Esophagus muscularis mucosa (tissue), 4 donors: ENCODE data around the gene MAX. TPM values are rescaled to one million over a fixed set of nuclear protein-coding genes. Genes with fewer than 3 reads are reported as not detected.
"Not testable (repeated sequence)": the region's sequence is repeated elsewhere in the genome, so short reads cannot be mapped to it uniquely, and the experiment has no call there.

Experiments
- DNase-seq: peaks from one replicate; pipeline ENCODE4 v3.0.0-alpha.2; 2017; ENCODE audit errors: extremely low spot score
- H3K27ac ChIP-seq, 4 donors: fragments of 200-600 bp; sonication (generic); replicated peaks in 1 of 4; 1 replicate in 3 of 4; 2 replicates in 1 of 4; pipeline ENCODE4 v1.5.1; 2016 to 2019; ENCODE audit warnings: mild to moderate bottlenecking in 1 of 4
- H3K27me3 ChIP-seq, 4 donors: fragments of 200-600 bp; sonication (generic); one replicate each; pipeline versions ENCODE4 v1.5.1 to v1.6.0; 2016 to 2019
- H3K36me3 ChIP-seq, 4 donors: fragments of 200-600 bp; sonication (generic); one replicate each; pipeline ENCODE4 v1.5.1; 2016 to 2019
- H3K4me1 ChIP-seq, 4 donors: fragments of 200-600 bp; sonication (generic); one replicate each; pipeline ENCODE4 v1.5.1; 2016 to 2019
- H3K4me3 ChIP-seq, 4 donors: fragments of 200-600 bp; sonication (generic); 1 replicate in 2 of 4; 2 replicates in 2 of 4; pipeline ENCODE4 v1.5.1; 2016 to 2019; ENCODE audit warnings: mild to moderate bottlenecking in 4 of 4, moderate library complexity in 1 of 4
- H3K9me3 ChIP-seq, 4 donors: fragments of 200-600 bp; sonication (generic); 1 replicate in 3 of 4; 2 replicates in 1 of 4; pipeline ENCODE4 v1.5.1; 2016 to 2019
- CTCF ChIP-seq, 3 experiments: fragments of 200-600 bp in 2 of 3; fragments of 450-650 bp in 1 of 3; sonication (generic) in 2 of 3; IDR thresholded peaks; one replicate each; pipeline ENCODE4 v1.5.1; 2017 to 2019; ENCODE audit warnings: antibody characterized with exemption in 3 of 3, mild to moderate bottlenecking in 2 of 3, moderate library complexity in 1 of 3
- EP300 ChIP-seq: sonication (generic); formaldehyde crosslinking; IDR thresholded peaks from one replicate; pipeline ENCODE4 v1.6.1; 2017; ENCODE audit warnings: antibody characterized with exemption
- POLR2A ChIP-seq: fragments of 450-650 bp; IDR thresholded peaks from one replicate; pipeline ENCODE4 v1.6.1; 2017; ENCODE audit warnings: antibody characterized with exemption, moderate library complexity, mild to moderate bottlenecking, low read depth
- POLR2AphosphoS5 ChIP-seq, 2 donors: sonication (generic); formaldehyde crosslinking; IDR thresholded peaks; one replicate each; pipeline ENCODE4 v1.6.1; 2017; ENCODE audit warnings: antibody characterized with exemption in 2 of 2
- WGBS: methylation state at CpG from one replicate; pipeline ENCODE4 v1.1.5; 2018; 5-methylcytosine and 5-hydroxymethylcytosine counted together
- intact Hi-C: fragments of 100-400 bp; cut with DNase I; formaldehyde crosslinking; loops from one replicate; pipeline ENCODE4 v1.15.1; 2023
- total RNA-seq, 4 donors: library from RNA; depleted of rRNA; stranded (reverse); fragments of >200 nt; gene quantifications; one replicate each; pipeline versions ENCODE4 v1.1.0 to v1.2.1, GENCODE V29; 2016

MAX gene
- total RNA-seq, 4 donors from 2014 or later: 69.3 to 88.0 (median 77.4) TPM

- no peak for DNase-seq
- no peaks in the 10 kb centered on the region for H3K9me3 ChIP-seq
- no peak overlapping the region for H3K4me3 ChIP-seq
These were observed 67.3 kb downstream of the MAX start for GRCh38 chr14:65035049-65035448.

GRCh38 chr14:65034021-65034420 is 68.3 kb downstream of the MAX start:
- no peaks in the 10 kb centered on the region for H3K9me3 ChIP-seq
- H3K27ac ChIP-seq: no peak overlapping the region
- intact Hi-C loops: no loop called here
- 87% methylated on average over 4 of the region's 4 CpGs for WGBS
- TF ChIP-seq POLR2AphosphoS5 (IDR thresholded peaks at IDR 0.05) (no peak), POLR2A (no peak), CTCF (IDR thresholded peaks at IDR 0.05) (no peak), EP300 (no peak)
- peaks cover 4 to 44% (median 17%) of the 10 kb centered on the region in 4 donors for H3K36me3 ChIP-seq
- H3K4me3 ChIP-seq: no peak overlapping the region
- DNase-seq: no peak
- peaks cover 12 to 15% (median 13%) of the 10 kb centered on the region in 4 donors for H3K4me1 ChIP-seq
- H3K27me3 ChIP-seq: no peaks in the 10 kb centered on the region

More at GRCh38 chr14:65035049-65035448, 67.3 kb downstream of the MAX start:
- WGBS: 37% methylated on average over 4 of the region's 4 CpGs
- intact Hi-C loops: no loop called here
- peaks cover 12 to 15% (median 13%) of the 10 kb centered on the region in 4 donors for H3K4me1 ChIP-seq
- peaks cover 4 to 38% (median 14%) of the 10 kb centered on the region in 4 donors for H3K36me3 ChIP-seq
- no peaks in the 10 kb centered on the region for H3K27me3 ChIP-seq
- TF ChIP-seq POLR2A (no peak), POLR2AphosphoS5 (IDR thresholded peaks at IDR 0.05) (no peak), CTCF (IDR thresholded peaks at IDR 0.05) (no peak), EP300 (no peak)
- H3K27ac ChIP-seq: peak overlapping the region in 3 of 4 donors; percentile 25 to 56 (median 25)

GRCh38 chr14:65033181-65033580 is 69.1 kb downstream of the MAX start:
- intact Hi-C loops: no loop called here
- Histone ChIP-seq H3K9me3 (no peaks in the 10 kb centered on the region), H3K4me3 (no peak overlapping the region), H3K27me3 (no peaks in the 10 kb centered on the region), H3K4me1 (peaks cover 12 to 15% (median 13%) of the 10 kb centered on the region in 4 donors), H3K27ac (no peak overlapping the region), H3K36me3 (peaks cover 4 to 52% (median 20%) of the 10 kb centered on the region in 4 donors)
- TF ChIP-seq POLR2AphosphoS5 (IDR thresholded peaks at IDR 0.05) (no peak), POLR2A (no peak), CTCF (IDR thresholded peaks at IDR 0.05) (no peak), EP300 (no peak)
- 93% methylated on average over 3 of the region's 3 CpGs for WGBS
- no peak for DNase-seq

- Histone ChIP-seq H3K27me3 (no peaks in the 10 kb centered on the region), H3K27ac (no peak overlapping the region), H3K36me3 (peaks cover 11 to 61% (median 27%) of the 10 kb centered on the region in 4 donors), H3K9me3 (no peaks in the 10 kb centered on the region), H3K4me3 (no peak overlapping the region), H3K4me1 (peaks cover 12 to 15% (median 13%) of the 10 kb centered on the region in 4 donors)
- 88% methylated on average over 11 of the region's 11 CpGs for WGBS
- no peak for DNase-seq
- no peak for TF ChIP-seq POLR2A
- TF ChIP-seq CTCF (IDR thresholded peaks at IDR 0.05): no peak
- TF ChIP-seq EP300: no peak
- no peak for TF ChIP-seq POLR2AphosphoS5 (IDR thresholded peaks at IDR 0.05)
- intact Hi-C loops: no loop called here
These were observed 70.0 kb downstream of the MAX start for GRCh38 chr14:65032319-65032718.

- peaks cover 11 to 66% (median 31%) of the 10 kb centered on the region in 4 donors for H3K36me3 ChIP-seq
- WGBS: 95% methylated on average over 10 of the region's 10 CpGs
- H3K27me3 ChIP-seq, H3K27ac ChIP-seq, intact Hi-C loops, DNase-seq, H3K4me3 ChIP-seq, H3K9me3 ChIP-seq: not testable (repeated sequence)
- H3K4me1 ChIP-seq: peaks cover 13 to 22% (median 17%) of the 10 kb centered on the region in 4 donors
These were observed 71.0 kb downstream of the MAX start for GRCh38 chr14:65031321-65031720.
